ENCODE data around the gene TMEM165.

The TMEM165 gene

DNA sequence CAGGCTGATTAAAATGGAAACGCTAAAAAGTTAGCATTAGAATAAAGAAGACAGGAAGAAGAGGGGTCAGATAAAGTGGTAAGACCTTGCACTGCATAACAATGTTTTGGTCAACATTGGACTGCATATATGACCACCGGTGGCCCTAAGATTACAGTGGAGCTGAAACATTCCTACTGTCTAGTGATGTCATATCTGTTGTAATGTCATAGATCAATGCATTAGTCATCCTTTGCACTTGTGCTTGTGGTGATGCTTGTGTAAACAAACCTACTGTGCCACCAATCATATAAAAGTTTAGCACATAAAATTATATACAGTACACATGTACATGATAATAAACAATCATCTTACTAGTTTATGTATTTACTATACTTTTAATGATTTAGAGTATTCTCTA lies 73.0 kb downstream of the TMEM165 start:
- DNase-seq, result no peak

DNA sequence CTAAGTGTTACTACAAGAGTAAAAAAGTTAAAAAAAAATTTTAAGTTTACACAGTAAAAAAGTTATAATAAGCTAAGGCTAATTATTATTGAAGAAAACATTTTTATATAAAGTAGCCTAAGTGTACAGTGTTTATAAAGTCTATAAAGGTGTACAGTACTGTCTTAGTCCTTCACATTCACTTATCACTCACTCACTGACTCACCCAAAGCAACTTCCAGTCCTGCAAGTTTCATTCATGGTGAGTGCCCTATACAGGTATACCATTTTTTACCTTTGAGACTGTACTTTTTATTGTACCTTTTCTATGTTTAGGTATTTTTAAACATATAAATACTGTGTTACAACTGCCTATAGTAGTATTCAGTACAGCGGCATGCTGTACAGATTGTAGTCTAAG lies 74.2 kb downstream of the TMEM165 start:
- DNase-seq, result no peak
